LNCAP (cell line): Measurements from ENCODE around the gene ENDOU.

Experiments used
- TF ChIP-seq, protein P1 (sequence below): fragments of 450-650 bp; IDR thresholded peaks from 2 replicates; pipeline ENCODE4 v1.5.1; 2017; ENCODE audit warnings: mild to moderate bottlenecking

ENDOU gene

DNA sequence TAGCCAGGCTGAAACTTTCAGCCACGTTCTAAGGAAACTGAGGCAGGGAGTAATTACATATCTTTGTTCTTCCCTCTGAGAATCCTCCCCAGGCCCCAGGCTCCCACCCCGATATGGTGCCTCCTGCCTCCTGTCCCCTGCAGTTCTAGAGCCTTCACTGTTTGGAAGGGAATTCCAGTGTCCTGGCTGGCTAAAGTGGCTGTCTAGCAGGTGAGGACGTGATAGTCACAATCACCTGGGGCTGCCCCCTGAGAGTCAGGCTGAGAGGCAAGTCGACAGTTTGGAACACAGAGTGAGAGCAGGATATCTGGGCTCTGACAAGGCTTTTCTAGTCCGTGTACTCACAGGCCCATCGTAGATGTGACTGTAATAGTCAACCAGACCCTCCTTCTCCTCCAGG is 13.1 kb downstream of the ENDOU start:
- TF ChIP-seq, protein P1, sequence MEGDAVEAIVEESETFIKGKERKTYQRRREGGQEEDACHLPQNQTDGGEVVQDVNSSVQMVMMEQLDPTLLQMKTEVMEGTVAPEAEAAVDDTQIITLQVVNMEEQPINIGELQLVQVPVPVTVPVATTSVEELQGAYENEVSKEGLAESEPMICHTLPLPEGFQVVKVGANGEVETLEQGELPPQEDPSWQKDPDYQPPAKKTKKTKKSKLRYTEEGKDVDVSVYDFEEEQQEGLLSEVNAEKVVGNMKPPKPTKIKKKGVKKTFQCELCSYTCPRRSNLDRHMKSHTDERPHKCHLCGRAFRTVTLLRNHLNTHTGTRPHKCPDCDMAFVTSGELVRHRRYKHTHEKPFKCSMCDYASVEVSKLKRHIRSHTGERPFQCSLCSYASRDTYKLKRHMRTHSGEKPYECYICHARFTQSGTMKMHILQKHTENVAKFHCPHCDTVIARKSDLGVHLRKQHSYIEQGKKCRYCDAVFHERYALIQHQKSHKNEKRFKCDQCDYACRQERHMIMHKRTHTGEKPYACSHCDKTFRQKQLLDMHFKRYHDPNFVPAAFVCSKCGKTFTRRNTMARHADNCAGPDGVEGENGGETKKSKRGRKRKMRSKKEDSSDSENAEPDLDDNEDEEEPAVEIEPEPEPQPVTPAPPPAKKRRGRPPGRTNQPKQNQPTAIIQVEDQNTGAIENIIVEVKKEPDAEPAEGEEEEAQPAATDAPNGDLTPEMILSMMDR = no peak

DNA sequence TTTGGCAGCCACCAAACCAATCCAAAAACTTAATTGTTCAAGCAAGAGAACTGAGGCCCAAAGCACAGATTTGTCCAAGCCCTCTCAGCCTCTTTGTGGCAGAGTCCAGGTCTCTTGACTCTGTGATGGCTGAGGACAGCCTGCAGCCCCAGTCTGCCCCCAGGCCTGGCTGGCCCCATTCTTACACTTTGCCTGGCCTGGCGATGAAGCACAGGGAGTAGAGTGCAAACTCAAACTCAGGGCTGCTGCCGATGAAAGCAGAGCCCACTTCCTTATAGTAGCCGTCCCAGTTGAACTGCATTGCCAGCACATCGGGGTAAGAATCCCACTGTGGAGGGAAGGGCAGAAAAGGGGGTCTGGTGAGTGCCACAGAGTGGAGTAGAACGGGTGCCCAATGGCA is 13.8 kb downstream of the ENDOU start:
- TF ChIP-seq, protein P1 = no peak

DNA sequence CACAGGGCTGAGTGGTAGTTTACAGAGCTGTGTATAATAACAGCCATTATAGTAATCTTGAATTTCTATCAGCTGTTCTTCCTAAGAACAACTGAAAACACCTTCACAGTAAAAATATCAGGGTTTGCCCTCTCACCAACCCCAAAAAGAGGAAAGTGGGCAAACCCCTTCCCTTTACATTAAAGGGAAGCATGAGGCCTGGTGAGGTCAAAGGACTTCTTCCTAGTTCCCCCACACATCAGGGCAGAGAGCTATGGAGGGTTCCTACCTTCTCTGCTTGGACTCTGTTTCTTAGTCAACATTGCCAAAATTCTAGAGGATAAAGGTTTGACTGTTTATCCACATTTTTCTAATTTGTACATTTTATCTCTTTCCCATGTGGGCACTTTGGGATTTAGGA is 15.0 kb downstream of the ENDOU start:
- TF ChIP-seq, protein P1 = no peak

DNA sequence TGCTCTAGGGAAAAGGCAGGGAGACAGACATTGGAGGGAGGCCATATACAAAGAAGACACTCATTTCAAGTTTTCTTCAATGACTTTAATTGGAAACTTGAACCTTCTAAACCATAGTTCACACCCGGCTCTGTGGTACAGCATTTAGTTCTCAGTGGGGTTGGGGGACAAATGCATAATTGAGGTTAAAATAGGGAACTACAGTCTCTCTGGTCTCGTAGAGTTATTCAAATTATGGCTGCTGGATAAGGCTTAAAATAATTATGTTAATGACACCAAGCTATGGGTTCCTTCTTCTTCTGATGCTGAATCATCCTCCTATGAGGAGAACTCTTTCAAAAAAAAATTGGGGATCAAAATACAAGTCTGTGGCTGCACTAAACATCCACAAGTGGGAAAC is 15.6 kb downstream of the ENDOU start:
- TF ChIP-seq, protein P1 = no peak

DNA sequence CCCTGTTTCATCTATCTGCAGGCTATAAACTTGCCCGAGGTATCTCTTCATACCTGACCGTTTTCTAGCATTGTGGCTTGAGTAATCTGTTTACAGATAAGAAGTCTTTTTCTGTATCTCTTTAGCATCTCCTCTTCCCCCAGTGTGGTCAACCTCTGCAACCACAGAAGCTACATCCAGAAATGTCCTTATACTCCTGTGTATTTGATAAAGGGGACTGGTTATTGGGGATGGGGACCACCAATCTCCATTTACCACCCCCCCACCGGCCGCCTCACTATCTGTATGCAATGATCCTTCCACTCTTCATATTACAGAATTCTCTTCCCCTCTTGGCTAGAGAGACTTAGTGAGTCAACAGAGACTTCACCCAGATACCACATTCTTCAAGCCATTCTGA is 16.1 kb downstream of the ENDOU start:
- TF ChIP-seq, protein P1 = no peak

DNA sequence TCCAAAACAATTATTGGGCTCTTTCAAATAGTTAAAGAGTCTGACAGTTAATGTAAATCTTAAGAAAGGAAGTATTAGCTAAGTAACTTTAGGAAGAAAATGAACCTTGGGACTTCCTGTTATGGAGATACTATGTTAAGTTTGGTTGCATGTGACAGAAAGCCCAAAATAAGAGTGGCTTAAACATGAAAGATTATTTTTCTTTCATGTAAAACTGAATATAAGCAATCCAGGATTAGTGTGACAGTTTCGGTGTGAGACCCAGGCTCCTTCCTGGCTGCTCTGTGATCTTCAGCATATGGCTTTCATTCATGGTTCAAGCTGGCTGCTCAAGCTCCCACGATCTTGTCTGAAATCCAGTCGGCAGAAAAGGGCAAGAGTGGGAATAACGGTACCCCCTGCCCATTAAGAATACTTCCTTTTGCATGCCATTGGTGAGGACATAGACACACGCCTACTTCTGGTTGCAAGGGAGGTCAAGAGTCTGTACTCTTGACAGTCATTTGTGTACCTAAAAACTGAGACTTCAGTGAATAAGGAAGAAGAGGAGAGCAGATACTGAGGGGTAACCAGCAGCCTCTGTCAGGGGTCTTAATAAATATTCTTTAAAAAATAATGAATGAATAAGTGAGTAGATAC is 17.3 kb downstream of the ENDOU start:
- TF ChIP-seq, protein P1 = no peak

DNA sequence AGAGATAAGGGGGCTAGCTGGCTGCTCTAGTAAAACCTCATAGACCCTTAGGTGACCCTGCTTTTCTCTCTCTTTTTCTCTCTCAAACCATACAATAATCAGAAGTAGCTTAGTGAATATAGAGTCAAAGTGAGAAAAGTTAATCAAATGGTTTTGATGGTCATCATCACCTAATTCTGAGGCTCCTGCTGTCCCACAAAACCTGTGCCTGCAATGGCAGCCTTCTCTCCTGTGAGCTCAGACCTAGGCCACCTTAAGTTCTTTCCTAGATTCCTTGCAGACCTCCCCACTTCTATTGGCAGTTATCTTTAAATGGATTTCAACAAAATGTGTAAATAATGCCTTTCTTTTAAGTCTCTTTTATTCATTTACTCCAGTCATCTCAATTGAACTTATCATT is 17.9 kb downstream of the ENDOU start:
- TF ChIP-seq, protein P1 = no peak
